ENCODE data around the gene SLC22A1. TPM values are rescaled to one million over a fixed set of nuclear protein-coding genes. Genes with fewer than 3 reads are reported as not detected.

Gene SLC22A1
- total and polyA plus RNA-seq, 2 of the 13 experiments (the other 11 are each of a cell fraction or from before 2014, with no cell fraction given): 0.80 to 0.87 TPM

GRCh38 chr6:160160450-160160849, 38.8 kb downstream of the SLC22A1 start:
- FAIRE-seq (peak; percentile 91), DNase-seq (ENCODE audit: low spot score) (peak; percentile 72), ATAC-seq (peak; percentile 83)
- CTCF ChIA-PET (ENCODE audit: low intra/inter-chr PET ratio, low total read pairs): interaction anchor here (1.2 to 1.4 kb wide), 2 partner anchors 22 to 295 kb away, joined by 3 to 4 read pairs; no protein-coding TSS in a partner anchor
- Histone ChIP-seq H3K9ac (ENCODE audit: insufficient read depth, low read depth, low read length) (no peak overlapping the region), H3K9me3 (ENCODE audit: low read length) (no peaks in the 10 kb centered on the region), H3K4me2 (ENCODE audit: low read depth, low read length) (no peak overlapping the region), H3K79me2 (ENCODE audit: insufficient read depth, low read length) (no peaks in the 10 kb centered on the region), H4K20me1 (ENCODE audit: insufficient read depth, low read length) (no peaks in the 10 kb centered on the region), H3K4me3 (replicated peaks in 1 of 3; ENCODE audit: insufficient read depth in 1 of 3, low read depth in 2 of 3, low read length in 3 of 3) (no peak overlapping the region), H3K4me1 (ENCODE audit: insufficient read depth, low read length) (peaks cover 34% of the 10 kb centered on the region), H3K36me3 (replicated peaks in 1 of 2; ENCODE audit: control insufficient read depth in 1 of 2, insufficient read depth in 2 of 2, low read length in 2 of 2) (no peaks in the 10 kb centered on the region), H3K27ac (ENCODE audit: extremely low read length, insufficient read depth, low read length) (no peak overlapping the region), H3K27me3 (ENCODE audit: control insufficient read depth in 1 of 2, insufficient read depth in 2 of 2, low read length in 2 of 2) (no peaks in the 10 kb centered on the region), H2AFZ (ENCODE audit: low read length) (no peak overlapping the region)
- intact Hi-C loops (cut with micrococcal nuclease; ENCODE audit: unreplicated experiment): no loop called here
- 27% methylated on average over 6 of the region's 6 CpGs for WGBS (ENCODE audit: low lambda C conversion rate)
- in situ Hi-C loops (cut with HindIII; ENCODE audit: extremely low pct_ligation_motif_present, low pct_unique_long_range_greater_than_20kb): no loop called here
- BruUV-seq (replicated peaks): no TSS peak
- POLR2A ChIA-PET: interaction anchor here (0.6 kb wide), 1 partner anchor 189 kb away, joined by 3 read pairs; no protein-coding TSS in a partner anchor
- TF ChIP-seq CEBPB (IDR thresholded peaks at IDR 0.05; ENCODE audit: borderline replicate concordance, low read depth, low read length): 0 out of 2 replicates have a peak, but pooled peaks have one; percentile 25
- no peak for TF ChIP-seq NFIB (CRISPR knock-in tag; IDR thresholded peaks at IDR 0.05; ENCODE audit: borderline replicate concordance)
- peak; percentile 68; the same call in 1 of the 2 replicates for TF ChIP-seq TFE3 (CRISPR knock-in tag; IDR thresholded peaks at IDR 0.05)
- TF ChIP-seq ZNF576 (CRISPR knock-in tag; IDR thresholded peaks at IDR 0.05): no peak
- TF ChIP-seq ZNF580 (CRISPR knock-in tag; IDR thresholded peaks at IDR 0.05; ENCODE audit: borderline replicate concordance, low read depth): no peak
- no peak for TF ChIP-seq ZFP91 (CRISPR knock-in tag; IDR thresholded peaks at IDR 0.05; ENCODE audit: borderline replicate concordance)
- TF ChIP-seq EEA1 (CRISPR knock-in tag; IDR thresholded peaks at IDR 0.05; ENCODE audit: borderline replicate concordance): no peak
- TF ChIP-seq ZNF335 (CRISPR knock-in tag; IDR thresholded peaks at IDR 0.05): no peak
- TF ChIP-seq ELF3 (CRISPR knock-in tag; IDR thresholded peaks at IDR 0.05): peak; percentile 64; the same call in 1 of the 2 replicates
- 0 out of 2 replicates have a peak, but pooled peaks have one; percentile 16 for TF ChIP-seq PAXIP1 (CRISPR knock-in tag; conservative IDR thresholded peaks at IDR 0.05)
- TF ChIP-seq MAZ (IDR thresholded peaks at IDR 0.05; ENCODE audit: borderline replicate concordance, low read depth, low read length): no peak
- no peak for TF ChIP-seq MAZ (CRISPR knock-in tag; IDR thresholded peaks at IDR 0.05; ENCODE audit: low read depth)
- no peak for TF ChIP-seq RBM39 (IDR thresholded peaks at IDR 0.05; ENCODE audit: low read depth, low read length, poor library complexity, severe bottlenecking)
- no peak for TF ChIP-seq CAMTA2 (CRISPR knock-in tag; IDR thresholded peaks at IDR 0.05; ENCODE audit: borderline replicate concordance)
- no peak for TF ChIP-seq ZNF496 (CRISPR knock-in tag; IDR thresholded peaks at IDR 0.05; ENCODE audit: insufficient replicate concordance)
- no peak for TF ChIP-seq SRSF4 (IDR thresholded peaks at IDR 0.05; ENCODE audit: low read depth, low read length, poor library complexity, severe bottlenecking)
- TF ChIP-seq TBX2 (CRISPR knock-in tag; IDR thresholded peaks at IDR 0.05; ENCODE audit: borderline replicate concordance): peak; percentile 67

Data from HepG2 (cell line).